Thyroid gland (tissue), 4 donors: Measurements from ENCODE around the gene CREB3L2. TPM values are rescaled to one million over a fixed set of nuclear protein-coding genes. Genes with fewer than 3 reads are reported as not detected.

Experiments
- DNase-seq, 2 donors: peaks; one replicate each; pipeline ENCODE4 v3.0.0-alpha.2; 2019
- H3K27ac ChIP-seq, 3 donors: fragments of 200-600 bp; sonication (generic); 1 replicate in 2 of 3; 2 replicates in 1 of 3; pipeline ENCODE4 v1.5.1; 2016 to 2019; ENCODE audit warnings: mild to moderate bottlenecking in 1 of 3, moderate library complexity in 1 of 3
- H3K27me3 ChIP-seq: fragments of 200-600 bp; sonication (generic); one replicate; pipeline ENCODE4 v1.5.1; 2019
- H3K36me3 ChIP-seq, 2 donors: fragments of 200-600 bp; sonication (generic); one replicate each; pipeline ENCODE4 v1.5.1; 2016 to 2019
- H3K4me1 ChIP-seq, 2 donors: fragments of 200-600 bp; sonication (generic); one replicate each; pipeline ENCODE4 v1.5.1; 2017 to 2019
- H3K4me3 ChIP-seq, 3 donors: fragments of 200-600 bp; sonication (generic); replicated peaks in 1 of 3; 1 replicate in 2 of 3; 2 replicates in 1 of 3; pipeline ENCODE4 v1.5.1; 2016; ENCODE audit warnings: mild to moderate bottlenecking in 1 of 3
- H3K9me3 ChIP-seq: fragments of 200-600 bp; sonication (generic); one replicate; pipeline ENCODE4 v1.5.1; 2017
- CTCF ChIP-seq, 6 experiments: fragments of 200-600 bp in 3 of 6; fragments of 450-650 bp in 3 of 6; sonication (generic) in 3 of 6; IDR thresholded peaks; one replicate each; pipeline ENCODE4 v1.5.1; 2016 to 2019; ENCODE audit warnings: antibody characterized with exemption in 6 of 6, mild to moderate bottlenecking in 2 of 6, inconsistent platforms in 1 of 6, moderate library complexity in 1 of 6
- POLR2A ChIP-seq, 2 donors: fragments of 450-650 bp; IDR thresholded peaks; one replicate each; pipeline ENCODE4 v1.6.1; 2017; ENCODE audit warnings: antibody characterized with exemption in 2 of 2, mild to moderate bottlenecking in 2 of 2, moderate library complexity in 1 of 2
- WGBS, 2 donors: methylation state at CpG; one replicate each; pipeline ENCODE4 v1.1.5; 2017; 5-methylcytosine and 5-hydroxymethylcytosine counted together
- intact Hi-C: fragments of 100-400 bp; cut with DNase I; formaldehyde crosslinking; loops from one replicate; pipeline ENCODE4 v1.15.1; 2023
- total RNA-seq, 4 donors: library from RNA; depleted of rRNA; stranded (reverse); fragments of >200 nt; gene quantifications; one replicate each; pipeline ENCODE4 v1.2.3, GENCODE V29; 2016

The CREB3L2 gene
- total RNA-seq, 4 donors from 2014 or later: 86.1 to 143 (median 103) TPM

GRCh38 chr7:137954614-137955013 lies 47.3 kb downstream of the CREB3L2 start:
- Histone ChIP-seq H3K36me3 (no peaks in the 10 kb centered on the region), H3K27me3 (no peaks in the 10 kb centered on the region), H3K4me1 (peaks cover 91 to 98% of the 10 kb centered on the region in 2 donors), H3K9me3 (no peaks in the 10 kb centered on the region), H3K27ac (peak overlapping the region; percentile 49 to 98 (median 89)), H3K4me3 (no peak overlapping the region)
- no peak for TF ChIP-seq CTCF (IDR thresholded peaks at IDR 0.05)
- TF ChIP-seq POLR2A (IDR thresholded peaks at IDR 0.05): no peak
- intact Hi-C loops: no loop called here
- DNase-seq: no peak
- WGBS, 2 donors: 72 to 73% methylated on average over 2 of the region's 2 CpGs

GRCh38 chr7:137953665-137954470 lies 48.0 kb downstream of the CREB3L2 start:
- no peaks in the 10 kb centered on the region for H3K27me3 ChIP-seq
- H3K36me3 ChIP-seq: no peaks in the 10 kb centered on the region
- H3K4me3 ChIP-seq: no peak overlapping the region
- no peaks in the 10 kb centered on the region for H3K9me3 ChIP-seq
- H3K4me1 ChIP-seq: peaks cover 90 to 91% of the 10 kb centered on the region in 2 donors
- intact Hi-C loops: no loop called here
- peak in 1 of 2 donors; percentile 35 for DNase-seq
- WGBS, 2 donors: 50 to 54% methylated on average over 6 of the region's 6 CpGs
- TF ChIP-seq CTCF (IDR thresholded peaks at IDR 0.05) (no peak), POLR2A (IDR thresholded peaks at IDR 0.05) (peak in 1 of 2 donors; percentile 30)
- peak overlapping the region; percentile 49 to 98 (median 89) for H3K27ac ChIP-seq

- 61 to 62% methylated on average over 8 of the region's 8 CpGs for WGBS, 2 donors
- Histone ChIP-seq H3K9me3 (no peaks in the 10 kb centered on the region), H3K4me3 (no peak overlapping the region), H3K27me3 (no peaks in the 10 kb centered on the region), H3K4me1 (peaks cover 87 to 88% of the 10 kb centered on the region in 2 donors), H3K27ac (peak overlapping the region; percentile 75 to 98 (median 89)), H3K36me3 (no peaks in the 10 kb centered on the region)
- intact Hi-C loops: no loop called here
- no peak for DNase-seq
- no peak for TF ChIP-seq POLR2A (IDR thresholded peaks at IDR 0.05)
- no peak for TF ChIP-seq CTCF (IDR thresholded peaks at IDR 0.05)
Observed at GRCh38 chr7:137953043-137953664, 48.7 kb downstream of the CREB3L2 start.

- no peaks in the 10 kb centered on the region for H3K9me3 ChIP-seq
- H3K36me3 ChIP-seq: no peaks in the 10 kb centered on the region
- TF ChIP-seq CTCF (IDR thresholded peaks at IDR 0.05) (no peak), POLR2A (IDR thresholded peaks at IDR 0.05) (no peak)
- WGBS, 2 donors: 92 to 98% methylated on average over 2 of the region's 2 CpGs
- peaks cover 81 to 83% of the 10 kb centered on the region in 2 donors for H3K4me1 ChIP-seq
- peak overlapping the region; percentile 75 to 98 (median 89) for H3K27ac ChIP-seq
- H3K27me3 ChIP-seq: no peaks in the 10 kb centered on the region
- DNase-seq: no peak
- intact Hi-C loops: no loop called here
- no peak overlapping the region for H3K4me3 ChIP-seq
Observed at GRCh38 chr7:137952426-137952805, 49.5 kb downstream of the CREB3L2 start.
